SHP77 (cell line): ENCODE data around the gene AFF1.

Experiments
- DNase-seq, 2 experiments: peaks; one replicate each; lab custom pipeline; 2025; lab: John Stamatoyannopoulos, UW

The AFF1 gene

DNA sequence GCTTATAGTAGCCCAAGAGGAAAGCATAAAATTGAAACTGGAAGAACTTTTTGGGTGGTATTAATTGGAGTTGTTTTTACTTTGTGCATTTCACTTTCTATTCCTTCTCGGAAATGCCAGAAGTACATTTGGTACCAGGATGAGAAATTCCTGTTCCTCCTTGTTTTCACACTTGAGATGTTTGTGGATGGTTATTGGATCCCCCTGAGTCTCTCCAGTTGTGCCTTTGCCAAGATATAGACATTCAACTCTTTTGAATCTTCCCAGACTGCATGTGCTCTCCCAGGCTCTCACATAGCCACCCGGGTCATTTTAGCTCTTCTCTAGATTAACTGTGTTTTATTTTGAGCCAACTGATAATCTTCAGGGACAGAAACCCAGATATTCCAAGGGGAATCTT is 120.5 kb downstream of the AFF1 start:
- no peak for DNase-seq

GRCh38 chr4:87056881-87057280 is 122.1 kb downstream of the AFF1 start:
- no peak for DNase-seq

GRCh38 chr4:87057835-87058355 is 123.1 kb downstream of the AFF1 start:
- DNase-seq, result no peak

DNA sequence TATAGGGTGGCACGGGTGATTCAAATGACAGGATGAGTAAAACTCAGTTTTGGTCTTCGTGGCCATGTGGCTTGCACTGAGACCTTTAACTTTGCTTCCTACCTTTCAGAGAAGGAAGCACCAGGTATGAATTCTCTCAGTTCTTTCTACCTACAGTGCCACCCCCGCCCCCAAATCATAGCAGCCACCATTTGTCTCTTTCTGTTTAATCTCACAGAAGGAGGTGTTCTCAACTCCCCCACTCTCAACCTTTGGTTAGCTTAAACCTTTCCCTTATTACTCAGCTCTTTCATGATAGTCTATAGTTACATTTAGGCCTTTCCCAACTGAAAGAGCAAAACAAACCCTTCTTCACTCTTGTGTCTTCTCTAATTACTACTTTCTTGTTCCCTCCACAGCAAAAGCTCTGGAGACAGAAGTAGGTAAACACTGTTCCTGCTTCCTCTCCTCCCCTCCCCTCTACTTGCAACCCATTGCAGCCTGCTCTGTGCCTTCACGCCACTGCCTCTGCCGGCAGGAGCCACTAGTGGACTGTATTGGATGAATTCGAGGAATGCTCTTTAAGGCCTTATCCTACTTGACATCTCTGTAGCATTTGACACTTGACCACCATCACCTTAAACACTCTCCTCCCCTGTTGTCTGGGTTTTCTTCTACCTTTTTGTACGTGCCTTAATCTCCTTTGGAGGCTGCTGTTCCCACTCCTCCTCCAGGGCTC is 123.7 kb downstream of the AFF1 start:
- no peak for DNase-seq

DNA sequence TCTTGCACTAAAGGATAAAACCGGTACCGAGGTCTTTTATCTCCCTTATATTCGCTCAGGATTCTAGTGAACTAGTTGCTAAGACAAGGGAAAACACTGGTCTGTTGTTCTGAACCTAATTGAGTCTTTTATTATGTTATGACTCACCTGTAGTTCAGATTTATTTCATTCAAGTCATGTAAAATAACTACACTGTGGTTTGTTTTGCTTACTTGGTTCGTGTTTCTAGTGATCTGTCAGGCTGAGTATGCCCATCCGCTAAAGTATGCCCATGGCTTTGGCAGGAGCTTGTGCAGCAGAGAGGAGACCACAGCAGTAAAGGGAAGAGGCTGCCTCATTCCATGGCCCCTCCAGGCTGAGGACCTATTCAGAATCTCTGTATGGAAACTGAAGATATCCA is 126.1 kb downstream of the AFF1 start:
- DNase-seq, result no peak

- DNase-seq, result no peak
Observed at GRCh38 chr4:87065021-87065420, 130.2 kb downstream of the AFF1 start.

- no peak for DNase-seq
Observed at GRCh38 chr4:87066403-87067123, 131.8 kb downstream of the AFF1 start.

DNA sequence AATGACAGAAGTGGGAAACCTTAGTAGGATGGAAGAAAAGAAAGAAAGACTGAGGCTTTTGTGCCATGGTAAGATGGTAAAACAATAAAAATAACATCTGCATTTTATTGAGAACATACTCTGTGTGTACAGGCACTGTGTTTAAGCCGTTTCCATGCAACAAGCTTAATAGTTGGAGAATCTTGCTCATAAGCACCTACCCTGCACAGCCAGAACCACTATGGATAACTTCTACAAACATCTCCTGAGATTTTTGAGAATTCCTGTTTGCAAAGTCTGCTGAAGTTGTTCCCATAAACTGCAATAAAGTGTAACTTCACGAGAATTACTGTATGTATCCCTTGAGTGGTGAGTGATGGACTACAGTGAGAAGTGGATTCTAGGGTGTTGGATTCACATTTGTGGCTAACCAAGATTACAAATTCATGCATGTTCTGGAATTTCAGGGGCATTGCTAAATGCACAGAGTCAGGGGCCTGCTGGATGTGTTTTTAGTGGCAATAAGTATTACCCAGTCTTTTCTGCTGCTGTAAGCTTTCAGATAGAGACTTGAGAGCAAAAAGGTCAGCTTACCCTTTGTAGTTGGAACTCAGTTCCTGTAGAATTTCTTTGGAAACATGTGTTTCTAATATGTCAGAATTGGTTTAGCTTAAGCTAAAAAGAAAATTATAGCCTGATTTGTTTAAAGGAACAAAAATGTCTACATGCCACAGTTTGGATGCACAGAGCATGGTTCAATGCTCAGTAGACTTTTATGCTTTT is 132.5 kb downstream of the AFF1 start:
- no peak for DNase-seq

DNA sequence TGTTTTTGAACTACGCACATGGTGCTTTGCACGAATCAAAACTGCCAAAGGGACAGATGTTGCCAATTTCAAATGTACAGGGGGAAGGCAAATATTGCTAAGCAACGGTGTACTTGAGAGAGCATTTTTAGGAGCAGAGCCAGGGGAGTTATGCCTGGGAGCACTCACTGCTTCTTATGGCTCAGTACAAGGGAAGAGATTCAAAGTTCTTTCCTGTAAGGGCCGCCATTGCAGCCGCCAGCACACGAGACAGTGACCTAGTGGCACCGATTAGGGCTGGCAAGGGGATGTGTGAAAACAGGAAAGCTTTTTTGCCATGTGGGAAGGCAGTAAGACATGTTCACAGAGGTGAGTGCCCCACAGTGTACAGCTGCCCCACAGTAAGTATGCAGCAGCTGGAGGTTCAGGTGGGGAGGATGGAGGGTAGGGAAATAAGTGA is 133.8 kb downstream of the AFF1 start:
- peak; percentile 95 for DNase-seq

- DNase-seq, result peak; percentile 29 to 67
Observed at GRCh38 chr4:87069037-87069742, 134.4 kb downstream of the AFF1 start.

GRCh38 chr4:87071401-87071800 is 136.6 kb downstream of the AFF1 start:
- peak; percentile 55 to 67 for DNase-seq

DNA sequence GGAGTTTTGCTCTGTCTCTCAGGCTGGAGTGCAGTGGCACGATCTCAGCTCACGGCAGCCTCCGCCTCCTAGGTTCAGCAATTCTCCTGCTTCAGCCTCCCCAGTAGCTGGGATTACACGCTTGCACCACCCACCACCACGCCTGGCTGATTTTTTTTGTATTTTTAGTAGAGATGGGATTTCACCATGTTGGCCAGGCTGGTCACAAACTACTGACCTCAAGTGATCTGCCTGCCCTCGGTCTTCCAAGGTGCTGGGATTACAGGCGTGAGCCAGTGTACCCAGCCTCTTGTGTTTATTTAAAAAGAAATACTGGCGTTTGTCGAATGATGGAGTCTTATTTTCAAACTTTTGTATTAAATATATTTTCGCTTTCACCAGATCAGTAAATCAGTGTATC is 137.7 kb downstream of the AFF1 start:
- peak in 1 of 2 experiments; percentile 22 for DNase-seq

DNA sequence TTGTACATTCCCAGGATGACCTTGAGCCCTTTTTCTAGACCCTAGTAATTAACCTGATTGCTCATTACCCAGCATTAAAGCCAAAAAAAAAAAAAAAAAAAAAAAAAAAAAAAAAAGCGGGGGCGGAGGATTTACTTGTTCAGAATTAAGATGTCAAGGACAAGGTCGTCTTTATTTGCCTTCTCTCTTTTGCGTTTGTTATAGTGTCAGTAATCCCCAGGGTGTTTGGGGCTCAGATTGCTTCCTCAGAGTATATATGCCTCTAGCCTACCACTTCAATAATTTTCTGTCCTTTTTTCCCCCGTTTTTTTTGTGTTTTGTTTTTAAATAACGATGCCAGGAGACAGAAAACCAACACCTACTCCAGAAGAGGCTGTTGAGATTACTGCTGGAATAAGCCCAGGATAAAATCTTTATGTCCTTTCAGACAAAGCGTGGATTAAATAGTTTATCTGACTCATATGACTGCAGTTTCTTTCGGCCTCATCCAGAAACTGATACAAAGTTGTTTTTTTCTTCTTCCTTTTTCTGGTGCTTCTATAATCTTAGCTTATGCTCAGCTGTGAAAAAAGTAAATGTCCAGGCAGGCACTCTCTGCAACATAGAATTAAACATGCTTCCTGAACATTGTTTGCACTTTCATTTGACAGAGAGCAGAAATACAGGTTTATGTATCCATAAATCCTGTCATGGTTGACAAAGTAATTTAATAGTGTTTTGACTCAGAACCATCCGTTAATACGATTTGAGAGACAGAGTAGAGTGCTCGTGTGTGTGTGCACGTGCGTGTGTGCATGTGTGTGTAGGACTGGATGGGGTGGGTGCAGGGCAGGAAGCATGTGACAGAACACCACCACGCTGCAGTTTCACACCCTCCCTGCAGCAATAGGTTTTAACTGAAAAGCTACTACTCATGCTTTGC is 138.6 kb downstream of the AFF1 start:
- DNase-seq, result peak; percentile 59

- no peak for DNase-seq
Observed at GRCh38 chr4:87074121-87074488, 139.3 kb downstream of the AFF1 start.

DNA sequence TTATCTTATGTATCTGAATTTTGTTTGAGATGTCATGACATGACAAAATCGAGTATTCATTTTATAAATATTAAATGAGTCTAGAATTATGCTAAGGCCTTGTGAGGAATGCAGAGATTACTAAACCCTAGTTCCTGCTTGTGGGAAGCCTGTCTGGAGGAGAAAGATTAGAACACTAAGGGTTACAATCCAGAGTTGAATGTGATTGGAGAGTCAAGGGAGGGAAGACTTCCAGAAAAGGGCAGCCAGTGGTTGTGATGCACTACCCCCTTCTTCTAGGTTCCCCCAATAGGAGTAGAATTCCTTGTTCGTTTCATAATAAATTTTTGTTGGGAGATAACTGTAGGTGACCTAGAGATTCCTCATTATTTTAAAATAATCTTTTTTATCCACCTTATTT is 141.1 kb downstream of the AFF1 start:
- no peak for DNase-seq

DNA sequence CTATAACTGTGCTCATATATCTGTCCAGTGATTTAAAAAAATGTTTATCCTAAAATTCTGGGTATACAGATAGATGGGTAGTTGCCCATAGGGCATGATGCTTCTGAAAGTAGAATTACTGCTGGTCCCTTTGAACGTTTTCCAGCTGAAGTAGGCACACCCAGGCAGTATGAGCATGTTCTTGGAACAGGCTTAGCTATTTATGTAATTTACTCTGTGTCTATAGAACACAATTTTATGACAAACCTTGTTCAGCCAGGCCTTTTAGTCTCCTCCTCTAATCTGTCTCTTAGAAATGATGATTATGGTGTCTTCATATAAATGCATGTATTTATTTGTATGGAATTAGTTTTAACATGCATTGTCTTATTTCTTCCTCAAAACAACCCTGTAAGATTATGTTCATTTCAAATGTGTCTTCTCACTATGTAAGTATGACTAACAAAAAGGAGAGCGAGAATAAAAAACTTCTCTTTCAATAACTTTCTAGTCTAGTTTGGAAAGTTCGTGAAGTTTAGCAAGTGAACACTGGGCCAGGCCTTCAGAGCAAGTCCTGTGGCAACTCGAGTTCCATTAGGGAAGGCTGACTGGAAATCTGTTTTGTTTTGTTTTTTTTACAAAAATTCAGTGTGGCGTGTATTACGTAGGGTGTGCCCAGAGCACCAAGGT is 142.0 kb downstream of the AFF1 start:
- no peak for DNase-seq

DNA sequence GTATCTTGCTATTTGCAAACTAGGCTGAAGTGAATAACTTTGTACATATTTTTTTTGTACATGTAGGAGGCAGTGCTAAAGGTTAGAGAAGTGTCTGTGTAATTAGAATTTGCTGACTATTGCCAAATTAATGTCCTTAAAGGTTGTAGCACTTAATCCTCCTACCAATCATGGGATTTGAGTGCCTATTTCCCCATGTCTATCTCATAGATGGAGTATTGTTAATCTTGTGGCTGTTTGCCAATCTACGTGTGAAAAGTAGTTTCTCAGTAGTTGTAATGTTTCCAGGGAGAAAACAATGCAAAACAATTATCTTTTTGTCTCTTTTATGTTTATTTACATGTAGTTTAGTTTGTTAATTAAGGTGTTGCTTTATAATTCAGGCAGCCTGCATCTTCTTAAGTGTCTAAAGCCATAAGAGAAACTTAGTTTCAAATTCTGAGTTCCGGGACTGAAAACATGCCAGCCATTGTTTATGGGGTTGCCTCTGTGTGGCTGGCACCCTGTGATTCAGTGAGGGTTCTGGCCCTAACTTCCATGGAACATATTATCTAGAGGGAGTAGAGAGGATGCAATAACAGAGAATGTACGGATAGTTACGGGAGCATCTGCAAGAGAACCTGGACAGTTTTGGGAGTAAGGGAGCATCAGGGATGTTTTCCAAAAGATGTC is 143.2 kb downstream of the AFF1 start:
- DNase-seq, result no peak

DNA sequence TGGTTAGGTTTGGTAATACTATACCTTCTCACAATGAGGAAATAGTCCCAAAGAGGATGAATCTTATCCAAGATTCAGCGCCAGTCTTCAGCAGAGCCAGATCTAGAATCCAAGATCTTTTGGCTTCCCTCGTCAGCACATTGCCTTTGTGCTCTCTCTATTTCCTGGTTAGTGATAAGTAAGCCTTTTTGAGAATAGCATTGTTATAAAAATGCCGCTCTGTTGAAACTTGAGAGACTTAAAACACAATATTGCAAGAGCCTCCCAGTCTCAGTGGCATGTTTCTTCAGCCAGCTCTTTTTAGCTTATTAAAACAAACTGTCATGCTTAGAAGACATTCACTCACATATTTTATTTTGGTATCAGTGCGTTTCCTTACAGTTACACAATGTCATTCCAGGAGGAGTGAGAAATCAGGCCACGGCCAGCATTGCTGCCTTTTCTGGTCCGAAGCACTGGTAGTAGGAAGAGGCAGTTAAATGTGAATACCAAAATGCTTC is 144.2 kb downstream of the AFF1 start:
- DNase-seq, result no peak

DNA sequence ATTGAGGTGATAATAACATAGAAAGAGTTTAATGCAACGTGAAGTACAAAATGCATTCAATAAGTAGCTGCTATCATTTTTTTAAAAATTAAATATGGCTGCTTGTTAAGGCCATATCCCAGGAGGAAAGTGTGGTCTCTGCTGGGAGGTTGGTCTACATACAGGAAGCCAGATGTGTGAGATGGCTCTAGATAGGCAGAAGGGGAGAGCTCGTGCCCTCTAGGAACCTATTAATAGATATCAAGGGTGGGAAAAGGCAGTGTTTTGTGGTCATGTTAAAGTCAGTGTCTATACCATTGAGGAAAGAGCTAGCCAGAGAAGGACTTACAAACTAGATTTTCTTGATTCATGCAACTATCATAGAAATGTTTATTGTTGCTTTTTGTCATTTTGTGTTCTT is 145.2 kb downstream of the AFF1 start:
- no peak for DNase-seq

DNA sequence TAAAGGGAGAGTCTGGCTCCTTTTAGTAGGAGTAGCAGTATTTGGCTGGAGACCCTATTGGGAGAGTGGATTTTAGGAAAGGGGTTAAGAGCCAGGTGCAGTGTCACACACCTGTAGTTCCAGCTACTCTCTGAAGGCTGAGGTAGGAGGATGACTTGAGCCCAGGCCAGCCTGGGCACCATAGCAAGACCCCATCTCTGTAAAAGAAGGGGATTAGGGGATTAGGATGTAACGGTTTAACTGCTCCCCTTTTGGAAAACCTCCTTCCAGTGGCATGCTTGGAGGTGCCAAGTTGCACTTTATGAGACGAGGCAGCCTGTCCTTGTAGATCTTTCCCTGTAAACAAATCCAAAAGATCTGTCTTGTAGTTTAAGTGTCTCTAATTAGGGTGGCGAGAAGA is 145.7 kb downstream of the AFF1 start:
- no peak for DNase-seq
